ENCODE data around the gene SNAI1. TPM values are rescaled to one million over a fixed set of nuclear protein-coding genes. Genes with fewer than 3 reads are reported as not detected.
A peak's percentile ranks its signal among the peaks of the same experiment; 100 is the strongest.
"Not testable (repeated sequence)": the region's sequence is repeated elsewhere in the genome, so short reads cannot be mapped to it uniquely, and the experiment has no call there.

The SNAI1 gene
- total RNA-seq, 1 donor from 2014 or later: 0.69 TPM

DNA sequence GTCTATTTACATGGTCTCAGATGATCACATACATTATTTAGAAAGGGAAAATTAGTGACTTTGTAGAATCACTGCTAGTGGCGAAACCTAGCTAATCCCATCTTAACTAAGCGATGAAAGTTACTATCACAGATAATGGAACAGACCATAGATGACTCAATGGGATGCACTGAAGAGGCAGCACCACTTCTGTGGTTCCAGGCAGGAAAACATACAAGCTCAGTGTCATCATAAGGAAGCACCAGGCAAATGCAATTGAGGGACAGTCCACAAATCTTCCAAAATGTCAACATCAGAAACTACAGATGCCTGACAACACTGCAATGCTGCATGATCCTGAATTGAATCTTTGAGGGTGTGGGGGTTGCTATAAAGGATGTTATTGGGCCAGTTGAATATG is 15.9 kb upstream of the SNAI1 start:
- intact Hi-C loops (cut with micrococcal nuclease): no loop called here
- no peaks in the 10 kb centered on the region for H3K36me3 ChIP-seq

DNA sequence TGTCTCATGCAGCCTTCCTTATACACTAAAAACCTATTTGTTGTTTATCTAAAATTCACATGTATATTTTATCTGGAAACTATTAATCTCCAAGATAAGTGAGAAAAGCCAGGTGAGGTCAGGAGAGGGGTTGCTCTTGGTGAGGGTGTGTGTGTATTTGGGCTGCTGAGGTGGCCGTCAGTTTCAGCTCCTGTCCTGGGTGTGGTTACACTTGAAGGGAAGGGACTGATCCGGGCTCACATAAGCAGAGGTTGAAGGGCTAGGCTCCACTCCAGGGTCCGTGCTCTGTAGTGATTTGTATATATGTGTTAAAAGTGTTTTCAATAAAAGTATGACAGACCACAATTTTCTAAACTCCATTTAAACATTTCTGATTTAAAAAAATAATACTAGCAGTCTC is 13.5 kb upstream of the SNAI1 start:
- no peak for TF ChIP-seq CTCF (IDR thresholded peaks at IDR 0.05; ENCODE audit: borderline replicate concordance)
- Histone ChIP-seq H3K4me1 (peaks cover 13% of the 10 kb centered on the region), H3K4me3 (no peak overlapping the region), H3K27ac (replicated peaks) (peak overlapping the region; percentile 79), H3K27me3 (ENCODE audit: low read depth) (no peaks in the 10 kb centered on the region), H3K36me3 (no peaks in the 10 kb centered on the region), H3K9me3 (replicated peaks) (no peaks in the 10 kb centered on the region)
- DNase-seq: no peak
- intact Hi-C loops (cut with micrococcal nuclease): no loop called here

More for the DNA sequence above, 15.9 kb upstream of the SNAI1 start:
- H3K27me3 ChIP-seq (ENCODE audit: low read depth): no peaks in the 10 kb centered on the region
- peaks cover 13% of the 10 kb centered on the region for H3K4me1 ChIP-seq
- TF ChIP-seq CTCF (IDR thresholded peaks at IDR 0.05; ENCODE audit: borderline replicate concordance): no peak
- DNase-seq: no peak
- H3K9me3 ChIP-seq (replicated peaks): no peaks in the 10 kb centered on the region
- H3K4me3 ChIP-seq: no peak overlapping the region
- no peak overlapping the region for H3K27ac ChIP-seq (replicated peaks)

DNA sequence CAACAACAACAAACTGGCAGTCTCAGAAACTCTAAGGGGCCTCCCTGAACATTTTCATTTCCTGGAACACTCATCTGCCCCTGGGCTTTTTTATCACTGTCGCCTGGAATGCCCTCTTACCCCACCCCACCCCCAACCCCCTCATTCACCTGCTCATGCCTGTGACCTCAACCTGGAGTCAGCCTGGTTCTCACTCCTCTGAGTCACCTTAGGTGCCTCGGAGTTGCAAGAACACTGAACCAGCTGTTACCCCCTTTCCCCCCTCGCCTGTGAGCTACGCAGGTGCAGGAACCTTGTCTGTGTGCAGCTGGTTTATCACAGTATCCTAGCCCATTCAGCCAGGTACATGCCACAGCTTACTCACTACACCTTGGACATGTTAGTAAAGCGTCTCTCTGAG is 12.8 kb upstream of the SNAI1 start:
- no peak overlapping the region for H3K27ac ChIP-seq (replicated peaks)
- DNase-seq: no peak
- no peaks in the 10 kb centered on the region for H3K27me3 ChIP-seq (ENCODE audit: low read depth)
- no peaks in the 10 kb centered on the region for H3K36me3 ChIP-seq
- TF ChIP-seq CTCF (IDR thresholded peaks at IDR 0.05; ENCODE audit: borderline replicate concordance): no peak
- no peak overlapping the region for H3K4me3 ChIP-seq
- intact Hi-C loops (cut with micrococcal nuclease): no loop called here
- H3K9me3 ChIP-seq (replicated peaks): no peaks in the 10 kb centered on the region
- peaks cover 13% of the 10 kb centered on the region for H3K4me1 ChIP-seq

DNA sequence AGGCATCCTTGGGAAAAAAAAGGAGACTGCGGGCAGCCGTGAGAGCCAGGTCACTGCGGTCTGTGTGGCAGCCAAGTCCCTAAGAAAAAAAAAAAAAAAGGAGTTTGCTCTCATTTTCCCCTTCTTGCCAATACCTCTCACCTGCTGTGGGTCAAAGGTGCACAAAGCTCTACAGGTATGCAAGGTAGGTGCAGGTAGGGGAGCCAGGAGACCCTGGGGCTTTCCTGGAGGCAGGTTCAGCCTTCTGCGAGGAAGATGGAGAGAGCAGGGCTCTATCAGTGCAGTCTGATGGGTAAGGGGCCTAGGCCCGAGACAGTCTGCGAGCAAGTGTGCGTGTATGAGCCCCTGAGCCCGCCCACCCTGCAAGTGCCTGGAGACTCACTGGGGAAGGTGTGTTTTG is 12.3 kb upstream of the SNAI1 start:
- no peak for TF ChIP-seq CTCF (IDR thresholded peaks at IDR 0.05; ENCODE audit: borderline replicate concordance)
- H3K36me3 ChIP-seq: no peaks in the 10 kb centered on the region
- H3K4me3 ChIP-seq: no peak overlapping the region
- no peaks in the 10 kb centered on the region for H3K9me3 ChIP-seq (replicated peaks)
- no peaks in the 10 kb centered on the region for H3K27me3 ChIP-seq (ENCODE audit: low read depth)
- H3K4me1 ChIP-seq: peaks cover 13% of the 10 kb centered on the region
- intact Hi-C loops (cut with micrococcal nuclease): no loop called here
- H3K27ac ChIP-seq (replicated peaks): no peak overlapping the region
- no peak for DNase-seq

GRCh38 chr20:49973981-49974380 is 8.8 kb upstream of the SNAI1 start:
- intact Hi-C loops (cut with micrococcal nuclease): no loop called here
- Histone ChIP-seq H3K27ac (replicated peaks) (no peak overlapping the region), H3K9me3 (replicated peaks) (no peaks in the 10 kb centered on the region), H3K27me3 (ENCODE audit: low read depth) (no peaks in the 10 kb centered on the region), H3K4me1 (peaks cover 11% of the 10 kb centered on the region), H3K4me3 (no peak overlapping the region), H3K36me3 (no peaks in the 10 kb centered on the region)
- no peak for DNase-seq
- TF ChIP-seq CTCF (IDR thresholded peaks at IDR 0.05; ENCODE audit: borderline replicate concordance): no peak

DNA sequence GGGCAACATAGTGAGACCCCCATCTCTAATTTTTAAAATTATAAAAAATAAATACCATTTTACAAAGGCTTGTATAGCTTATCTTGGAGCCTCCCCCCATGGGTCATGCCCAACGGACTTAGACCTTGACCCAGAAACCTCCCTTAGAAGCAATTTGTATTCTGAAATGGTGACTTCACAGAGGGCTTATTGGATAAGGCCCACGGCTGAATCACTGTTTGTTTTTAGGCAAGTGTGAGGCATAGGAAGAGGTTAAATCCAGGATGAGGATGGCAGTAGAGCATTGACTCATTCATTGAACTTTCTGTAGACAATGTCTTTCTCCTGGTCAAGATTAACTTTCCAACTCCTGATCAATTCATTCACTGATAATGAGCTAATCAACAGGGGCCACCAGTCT is 6.2 kb upstream of the SNAI1 start:
- TF ChIP-seq CTCF (IDR thresholded peaks at IDR 0.05; ENCODE audit: borderline replicate concordance): no peak
- Histone ChIP-seq H3K27ac (replicated peaks) (no peak overlapping the region), H3K27me3 (ENCODE audit: low read depth) (no peaks in the 10 kb centered on the region), H3K9me3 (replicated peaks) (no peaks in the 10 kb centered on the region), H3K36me3 (no peaks in the 10 kb centered on the region), H3K4me1 (peaks cover 9% of the 10 kb centered on the region), H3K4me3 (no peak overlapping the region)
- DNase-seq: no peak
- intact Hi-C loops (cut with micrococcal nuclease): no loop called here

GRCh38 chr20:49977740-49978139 is 5.0 kb upstream of the SNAI1 start:
- intact Hi-C loops (cut with micrococcal nuclease): loop anchor here (2.0 kb wide), 1 partner anchor 93 kb away; no protein-coding TSS in a partner anchor
- not testable (repeated sequence) for H3K27ac ChIP-seq (replicated peaks); H3K36me3 ChIP-seq

More at GRCh38 chr20:49977740-49978139, 5.0 kb upstream of the SNAI1 start:
- not testable (repeated sequence) for H3K9me3 ChIP-seq (replicated peaks); DNase-seq; H3K4me3 ChIP-seq; H3K27me3 ChIP-seq (ENCODE audit: low read depth)
- H3K4me1 ChIP-seq: peaks cover 21% of the 10 kb centered on the region
